ENCODE data around the gene CDH6.

DNA sequence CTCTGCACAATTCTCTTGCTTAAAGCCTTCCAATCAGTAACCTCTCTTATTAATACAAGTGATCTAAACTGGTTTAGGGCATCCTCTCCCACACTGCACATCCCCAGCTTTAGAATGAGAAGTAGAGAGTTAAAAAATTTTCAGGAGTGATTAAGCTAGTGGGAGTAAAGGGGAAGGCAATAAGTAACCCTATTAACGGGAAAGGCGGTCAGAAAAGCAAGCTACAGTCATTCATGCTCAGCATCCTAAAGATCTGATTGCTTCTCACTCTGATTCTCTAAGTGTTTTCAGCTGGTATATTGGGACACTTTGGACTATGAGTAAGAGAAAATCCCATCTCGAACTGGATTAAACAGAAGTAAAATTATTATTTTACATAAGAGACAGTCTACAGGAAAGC is 15.8 kb downstream of the CDH6 start:
- TF ChIP-seq RUNX3 (IDR thresholded peaks at IDR 0.05; ENCODE audit: low read length) (no peak), POLR2AphosphoS5 (IDR thresholded peaks at IDR 0.05; ENCODE audit: low read length) (no peak), CEBPB (IDR thresholded peaks at IDR 0.05; ENCODE audit: borderline replicate concordance in 1 of 2, low read depth in 2 of 2, low read length in 2 of 2) (no peak), DPF2 (IDR thresholded peaks at IDR 0.05) (no peak), BACH1 (IDR thresholded peaks at IDR 0.05; ENCODE audit: borderline replicate concordance) (no peak), ESRRA (IDR thresholded peaks at IDR 0.05; ENCODE audit: low read length) (no peak)
- TF ChIP-seq, protein P1, sequence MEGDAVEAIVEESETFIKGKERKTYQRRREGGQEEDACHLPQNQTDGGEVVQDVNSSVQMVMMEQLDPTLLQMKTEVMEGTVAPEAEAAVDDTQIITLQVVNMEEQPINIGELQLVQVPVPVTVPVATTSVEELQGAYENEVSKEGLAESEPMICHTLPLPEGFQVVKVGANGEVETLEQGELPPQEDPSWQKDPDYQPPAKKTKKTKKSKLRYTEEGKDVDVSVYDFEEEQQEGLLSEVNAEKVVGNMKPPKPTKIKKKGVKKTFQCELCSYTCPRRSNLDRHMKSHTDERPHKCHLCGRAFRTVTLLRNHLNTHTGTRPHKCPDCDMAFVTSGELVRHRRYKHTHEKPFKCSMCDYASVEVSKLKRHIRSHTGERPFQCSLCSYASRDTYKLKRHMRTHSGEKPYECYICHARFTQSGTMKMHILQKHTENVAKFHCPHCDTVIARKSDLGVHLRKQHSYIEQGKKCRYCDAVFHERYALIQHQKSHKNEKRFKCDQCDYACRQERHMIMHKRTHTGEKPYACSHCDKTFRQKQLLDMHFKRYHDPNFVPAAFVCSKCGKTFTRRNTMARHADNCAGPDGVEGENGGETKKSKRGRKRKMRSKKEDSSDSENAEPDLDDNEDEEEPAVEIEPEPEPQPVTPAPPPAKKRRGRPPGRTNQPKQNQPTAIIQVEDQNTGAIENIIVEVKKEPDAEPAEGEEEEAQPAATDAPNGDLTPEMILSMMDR (IDR thresholded peaks at IDR 0.05 in 2 of 3, conservative IDR thresholded peaks at IDR 0.05 in 1 of 3; ENCODE audit: control insufficient read depth in 2 of 3, extremely low read depth in 1 of 3, insufficient read depth in 1 of 3, low read depth in 3 of 3, low read length in 3 of 3): no peak
- TF ChIP-seq, protein P2, sequence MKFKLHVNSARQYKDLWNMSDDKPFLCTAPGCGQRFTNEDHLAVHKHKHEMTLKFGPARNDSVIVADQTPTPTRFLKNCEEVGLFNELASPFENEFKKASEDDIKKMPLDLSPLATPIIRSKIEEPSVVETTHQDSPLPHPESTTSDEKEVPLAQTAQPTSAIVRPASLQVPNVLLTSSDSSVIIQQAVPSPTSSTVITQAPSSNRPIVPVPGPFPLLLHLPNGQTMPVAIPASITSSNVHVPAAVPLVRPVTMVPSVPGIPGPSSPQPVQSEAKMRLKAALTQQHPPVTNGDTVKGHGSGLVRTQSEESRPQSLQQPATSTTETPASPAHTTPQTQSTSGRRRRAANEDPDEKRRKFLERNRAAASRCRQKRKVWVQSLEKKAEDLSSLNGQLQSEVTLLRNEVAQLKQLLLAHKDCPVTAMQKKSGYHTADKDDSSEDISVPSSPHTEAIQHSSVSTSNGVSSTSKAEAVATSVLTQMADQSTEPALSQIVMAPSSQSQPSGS (IDR thresholded peaks at IDR 0.05; ENCODE audit: low read length): no peak
- TF ChIP-seq, protein P3, sequence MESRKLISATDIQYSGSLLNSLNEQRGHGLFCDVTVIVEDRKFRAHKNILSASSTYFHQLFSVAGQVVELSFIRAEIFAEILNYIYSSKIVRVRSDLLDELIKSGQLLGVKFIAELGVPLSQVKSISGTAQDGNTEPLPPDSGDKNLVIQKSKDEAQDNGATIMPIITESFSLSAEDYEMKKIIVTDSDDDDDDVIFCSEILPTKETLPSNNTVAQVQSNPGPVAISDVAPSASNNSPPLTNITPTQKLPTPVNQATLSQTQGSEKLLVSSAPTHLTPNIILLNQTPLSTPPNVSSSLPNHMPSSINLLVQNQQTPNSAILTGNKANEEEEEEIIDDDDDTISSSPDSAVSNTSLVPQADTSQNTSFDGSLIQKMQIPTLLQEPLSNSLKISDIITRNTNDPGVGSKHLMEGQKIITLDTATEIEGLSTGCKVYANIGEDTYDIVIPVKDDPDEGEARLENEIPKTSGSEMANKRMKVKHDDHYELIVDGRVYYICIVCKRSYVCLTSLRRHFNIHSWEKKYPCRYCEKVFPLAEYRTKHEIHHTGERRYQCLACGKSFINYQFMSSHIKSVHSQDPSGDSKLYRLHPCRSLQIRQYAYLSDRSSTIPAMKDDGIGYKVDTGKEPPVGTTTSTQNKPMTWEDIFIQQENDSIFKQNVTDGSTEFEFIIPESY (IDR thresholded peaks at IDR 0.05): no peak
